OCI-LY3 (cell line): ENCODE data around the gene TEC.

Experiments used
- CTCF ChIP-seq: fragments of 200-600, 300-600 bp; sonication (generic); IDR thresholded peaks from 2 replicates; pipeline ENCODE4 v1.5.1; 2014; ENCODE audit warnings: antibody characterized with exemption, low read length, low read depth
- EZH2phosphoT487 ChIP-seq: fragments of 200-600 bp; shearing (Covaris generic); IDR thresholded peaks from 2 replicates; pipeline ENCODE4 v1.6.1; 2018; ENCODE audit warnings: antibody characterized with exemption, mixed run types, low read depth

GRCh38 chr4:48270951-48271473 lies 1.4 kb upstream of the TEC start:
- TF ChIP-seq CTCF (no peak), EZH2phosphoT487 (no peak)
